GM21786 (cell line): ENCODE results near the gene ASCC2.
"Not testable (repeated sequence)": the region's sequence is repeated elsewhere in the genome, so short reads cannot be mapped to it uniquely, and the experiment has no call there.

Source experiments
- ATAC-seq: cut with Tn5 transposase; IDR thresholded peaks from one replicate; pipeline ENCODE4 v1.9.1; 2021; ENCODE audit not compliant: unreplicated experiment

ASCC2 gene, protein sequence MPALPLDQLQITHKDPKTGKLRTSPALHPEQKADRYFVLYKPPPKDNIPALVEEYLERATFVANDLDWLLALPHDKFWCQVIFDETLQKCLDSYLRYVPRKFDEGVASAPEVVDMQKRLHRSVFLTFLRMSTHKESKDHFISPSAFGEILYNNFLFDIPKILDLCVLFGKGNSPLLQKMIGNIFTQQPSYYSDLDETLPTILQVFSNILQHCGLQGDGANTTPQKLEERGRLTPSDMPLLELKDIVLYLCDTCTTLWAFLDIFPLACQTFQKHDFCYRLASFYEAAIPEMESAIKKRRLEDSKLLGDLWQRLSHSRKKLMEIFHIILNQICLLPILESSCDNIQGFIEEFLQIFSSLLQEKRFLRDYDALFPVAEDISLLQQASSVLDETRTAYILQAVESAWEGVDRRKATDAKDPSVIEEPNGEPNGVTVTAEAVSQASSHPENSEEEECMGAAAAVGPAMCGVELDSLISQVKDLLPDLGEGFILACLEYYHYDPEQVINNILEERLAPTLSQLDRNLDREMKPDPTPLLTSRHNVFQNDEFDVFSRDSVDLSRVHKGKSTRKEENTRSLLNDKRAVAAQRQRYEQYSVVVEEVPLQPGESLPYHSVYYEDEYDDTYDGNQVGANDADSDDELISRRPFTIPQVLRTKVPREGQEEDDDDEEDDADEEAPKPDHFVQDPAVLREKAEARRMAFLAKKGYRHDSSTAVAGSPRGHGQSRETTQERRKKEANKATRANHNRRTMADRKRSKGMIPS

DNA sequence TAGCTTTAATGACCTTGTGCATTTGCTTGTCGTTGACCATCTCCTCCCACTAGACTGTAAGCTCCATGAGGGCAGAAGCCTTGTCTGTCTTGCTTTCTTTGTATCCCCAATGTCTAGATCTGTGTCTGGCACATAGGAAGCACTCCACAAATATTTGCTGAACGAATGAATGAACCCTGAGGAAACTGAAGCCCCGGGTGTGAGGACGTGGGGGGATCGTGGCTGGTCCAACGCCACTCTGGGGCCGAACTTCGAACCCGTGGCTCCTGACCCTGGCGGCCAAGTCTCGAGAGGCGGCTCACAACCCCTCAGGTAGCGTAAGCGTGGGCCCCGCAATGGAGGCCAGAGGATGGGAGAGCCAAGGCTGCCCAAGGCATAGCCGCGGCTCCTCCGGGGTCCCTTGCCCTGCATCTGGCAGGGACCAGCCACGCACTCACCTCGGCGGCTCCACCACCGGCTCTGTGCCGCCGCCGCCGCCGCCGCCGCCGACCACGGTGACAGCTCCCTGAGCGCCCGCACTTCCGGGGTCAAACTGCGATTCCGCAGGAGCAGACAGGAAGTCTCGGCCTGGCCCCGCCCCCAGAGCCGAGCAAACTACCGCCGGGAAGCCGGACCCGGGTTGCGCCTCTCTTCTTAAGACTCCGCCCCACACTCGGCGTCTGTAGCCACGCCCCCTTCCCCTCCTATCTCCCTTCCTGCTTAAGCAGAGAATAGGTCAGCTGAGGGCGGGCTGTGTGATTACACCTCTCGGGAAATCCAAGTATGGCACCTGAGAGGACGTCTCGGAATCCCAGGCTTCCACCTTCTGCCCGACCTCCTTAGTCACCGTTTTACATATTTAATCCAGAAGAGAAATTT lies at the start of gene ASCC2:
TSS of gene ASCC2 (minus strand) at position 534 of the 858 bp plus-strand sequence. CDS start 5,949 bp downstream, outside the sequence.
- peak; percentile 94 for ATAC-seq

DNA sequence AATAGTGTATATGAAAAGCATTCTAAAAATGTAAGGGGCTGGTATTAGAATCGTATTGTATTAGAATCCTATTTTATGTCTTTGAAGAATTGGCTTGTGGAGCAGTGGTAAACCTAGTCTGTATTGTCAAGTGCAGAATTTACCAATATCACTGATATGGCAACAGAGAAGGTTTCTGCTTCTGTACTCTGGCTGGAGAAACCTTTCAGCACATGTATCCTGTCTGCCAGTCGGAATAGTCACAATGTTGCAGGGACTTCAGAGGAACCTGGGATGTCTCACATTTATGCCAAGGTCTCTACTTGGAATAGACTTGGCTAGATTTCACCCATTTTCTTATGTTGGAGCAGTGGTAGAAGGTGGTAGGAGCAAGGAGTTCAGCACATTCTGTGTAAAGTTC lies 49.3 kb upstream of the ASCC2 start:
- no peak for ATAC-seq

DNA sequence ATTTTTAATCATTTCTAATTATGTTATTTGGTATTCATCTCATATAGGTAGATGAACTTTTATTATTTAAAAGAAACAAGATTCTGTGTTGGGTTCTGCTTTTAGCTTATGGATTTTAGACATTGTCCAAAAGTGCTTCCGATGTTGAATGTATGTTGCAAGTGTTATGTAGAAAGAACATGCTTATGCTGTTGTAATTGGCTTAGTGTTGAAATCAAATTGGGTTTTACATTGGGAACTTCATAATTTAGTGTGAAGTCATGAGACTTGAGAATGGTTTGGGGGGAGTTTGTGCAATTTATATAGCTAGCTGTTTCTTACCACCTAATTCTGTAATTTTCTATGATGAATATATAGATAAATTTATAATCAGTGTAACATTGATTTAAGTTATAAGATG lies 48.5 kb upstream of the ASCC2 start:
- ATAC-seq, result no peak

DNA sequence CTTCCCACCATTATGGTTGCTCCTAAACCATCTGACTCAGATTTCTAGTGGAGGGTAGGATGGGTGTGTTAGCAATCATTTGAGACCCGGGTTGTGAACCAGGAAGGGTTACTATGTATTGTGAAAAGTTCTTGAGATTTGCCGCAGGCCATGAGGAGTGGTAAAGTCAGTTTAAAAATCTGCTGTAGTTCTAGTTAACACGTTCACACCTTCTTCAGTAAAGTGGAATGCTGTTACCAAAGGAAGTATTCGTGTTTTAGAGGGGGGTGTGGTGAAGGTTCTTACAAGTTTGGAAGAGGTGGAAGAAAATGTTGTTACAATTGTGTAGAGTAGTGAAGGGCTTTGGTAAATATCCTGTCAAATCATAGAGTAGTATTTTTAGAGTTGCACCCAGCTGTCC lies 47.5 kb upstream of the ASCC2 start:
- no peak for ATAC-seq

DNA sequence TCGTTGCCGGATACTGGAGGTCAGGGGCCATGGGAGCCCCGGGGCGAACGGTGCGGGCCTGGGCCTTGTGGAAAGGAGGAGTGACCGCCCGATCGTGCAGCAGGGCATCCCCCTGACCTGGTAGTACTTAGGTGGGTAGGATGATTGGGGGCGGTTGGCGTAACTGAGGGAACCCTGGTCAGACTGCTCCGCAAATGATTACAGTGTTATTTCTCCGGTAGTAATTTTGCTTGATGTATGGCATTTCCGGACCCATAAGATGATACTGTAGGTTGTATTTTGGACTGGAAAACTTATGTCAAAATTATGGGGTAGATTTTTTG lies 45.7 kb upstream of the ASCC2 start:
- no peak for ATAC-seq

DNA sequence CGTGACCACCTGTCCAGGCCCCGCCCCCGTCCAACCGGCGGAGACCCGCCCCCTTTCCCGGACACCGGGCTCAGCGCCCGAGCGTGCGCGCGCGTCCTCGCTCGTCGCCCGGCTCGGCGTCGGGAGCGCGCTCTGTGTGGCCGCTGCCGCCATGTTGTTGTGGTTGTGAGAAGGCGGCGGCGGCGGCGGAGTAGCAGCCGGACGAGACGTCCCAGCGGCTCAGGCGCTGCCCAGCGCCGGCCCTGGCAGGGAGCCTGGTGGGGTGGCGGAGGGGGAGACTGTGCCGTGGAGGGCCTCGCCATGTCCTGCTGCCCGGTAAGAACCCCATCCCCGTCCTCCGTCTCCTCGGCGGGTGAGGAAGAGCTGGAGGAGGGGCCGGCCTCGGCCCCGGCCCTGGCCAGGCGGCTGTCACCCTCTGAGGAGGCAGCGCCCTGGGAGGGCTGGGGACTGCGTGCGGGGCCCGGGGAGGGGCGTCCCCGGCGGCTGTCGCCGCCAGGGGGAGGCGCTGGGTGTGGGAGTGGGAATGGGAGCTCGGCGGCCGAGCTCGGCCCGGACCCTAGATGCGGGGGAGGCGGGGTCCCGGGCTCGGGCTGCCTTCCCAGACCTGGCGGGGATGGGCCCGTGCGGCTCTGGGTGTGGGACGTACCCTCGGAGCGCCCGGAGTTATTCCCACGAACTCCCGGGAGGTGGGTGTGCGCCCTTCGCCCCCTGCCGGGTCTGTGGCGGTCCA lies 45.1 kb upstream of the ASCC2 start, which contains the start of gene MTMR3:
TSS of gene MTMR3 (plus strand) at position 130 of the 730 bp plus-strand sequence. CDS start 87,886 bp downstream, outside the sequence.
- ATAC-seq, result peak; percentile 58

DNA sequence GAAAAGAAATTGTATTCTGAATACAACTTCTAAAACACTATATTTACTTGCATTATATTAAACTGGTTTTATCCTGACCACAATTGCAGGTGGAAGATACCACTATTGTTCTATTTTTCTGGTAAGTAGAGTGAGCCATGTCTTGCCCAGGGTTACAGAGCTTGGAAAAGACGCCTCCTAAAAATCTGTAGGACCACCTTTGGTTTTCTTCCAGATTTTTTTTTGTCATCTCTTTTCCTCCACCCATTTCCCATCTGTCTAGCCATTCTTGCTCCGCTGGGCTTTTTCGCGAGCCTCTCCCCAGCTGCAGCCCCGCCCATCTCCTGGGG lies 44.6 kb upstream of the ASCC2 start:
- ATAC-seq, result peak; percentile 58

DNA sequence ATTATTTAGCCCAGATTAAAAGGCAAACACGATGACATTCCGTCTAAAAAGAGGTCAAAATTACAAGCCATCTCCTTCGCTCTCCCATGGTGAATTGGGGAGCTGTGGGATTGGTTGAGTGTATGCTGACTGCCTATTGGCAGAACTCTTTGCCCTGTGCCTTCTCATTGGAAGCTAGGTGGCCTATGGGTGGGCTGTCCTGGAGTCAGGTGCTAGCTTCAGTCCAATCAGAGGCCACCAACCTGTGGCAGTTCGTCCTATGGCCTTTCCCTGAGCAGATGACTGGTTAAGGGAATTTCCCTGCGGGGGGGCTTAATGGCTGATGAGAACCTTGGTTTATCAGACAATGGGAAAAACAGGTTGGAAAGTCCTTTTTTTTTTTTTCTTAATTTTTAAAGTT lies 41.7 kb upstream of the ASCC2 start:
- ATAC-seq, result no peak

DNA sequence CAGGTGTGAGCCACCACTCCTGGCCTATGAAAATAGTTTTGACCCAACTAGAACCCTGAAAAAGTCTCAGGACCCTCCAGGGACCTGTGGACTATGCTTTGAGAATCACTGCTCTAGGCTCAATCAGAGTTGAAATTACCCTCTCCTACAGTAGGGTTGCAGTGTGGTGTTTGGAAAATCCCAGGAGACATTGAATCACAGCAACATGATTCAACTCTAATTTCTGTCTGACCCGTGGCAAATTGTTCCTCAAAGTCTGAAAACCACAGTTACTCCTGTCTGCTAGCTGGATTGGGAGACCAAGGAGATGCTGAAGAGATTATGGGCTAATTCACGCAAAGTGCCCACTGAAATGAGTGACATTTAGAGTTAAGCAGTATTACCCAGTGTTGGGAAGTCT lies 39.5 kb upstream of the ASCC2 start:
- no peak for ATAC-seq

DNA sequence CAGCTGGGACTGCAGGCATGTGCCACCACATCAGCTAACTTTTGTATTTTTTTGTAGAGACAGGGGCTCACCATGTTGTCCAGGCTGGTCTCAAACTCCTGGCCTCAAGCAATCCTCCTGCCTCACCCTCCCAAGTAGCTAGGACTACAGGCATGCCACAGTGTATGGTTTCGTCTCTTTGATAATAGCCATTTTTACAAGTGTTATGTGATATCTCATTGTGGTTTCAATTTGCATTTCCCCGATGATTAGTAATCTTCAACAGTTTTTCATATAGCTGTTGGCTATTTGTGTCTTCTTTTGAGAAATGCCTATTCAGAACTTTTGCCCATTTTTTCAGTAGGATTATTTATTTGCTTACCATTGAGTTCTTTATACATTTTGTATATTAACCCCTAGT lies 35.9 kb upstream of the ASCC2 start:
- ATAC-seq, result no peak

DNA sequence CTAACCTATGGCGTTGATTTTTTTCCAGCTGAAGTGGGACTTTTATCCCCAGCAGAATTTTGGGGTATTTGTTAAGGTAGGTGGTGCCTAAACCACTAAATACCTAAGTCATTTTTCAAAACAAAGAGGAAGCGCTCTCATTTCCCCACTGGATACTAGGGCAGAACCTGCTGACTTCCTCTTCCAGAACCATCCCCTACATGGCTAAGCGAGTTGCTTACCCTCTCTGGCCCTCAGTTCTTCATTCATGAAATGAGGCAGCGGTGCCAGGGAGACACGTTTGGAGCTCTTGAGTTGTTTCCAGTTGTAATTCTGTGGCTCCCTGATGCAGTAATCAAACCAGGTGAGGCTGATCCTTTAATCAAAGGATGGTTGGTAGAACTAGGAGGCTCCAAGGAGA lies 34.9 kb upstream of the ASCC2 start:
- no peak for ATAC-seq

DNA sequence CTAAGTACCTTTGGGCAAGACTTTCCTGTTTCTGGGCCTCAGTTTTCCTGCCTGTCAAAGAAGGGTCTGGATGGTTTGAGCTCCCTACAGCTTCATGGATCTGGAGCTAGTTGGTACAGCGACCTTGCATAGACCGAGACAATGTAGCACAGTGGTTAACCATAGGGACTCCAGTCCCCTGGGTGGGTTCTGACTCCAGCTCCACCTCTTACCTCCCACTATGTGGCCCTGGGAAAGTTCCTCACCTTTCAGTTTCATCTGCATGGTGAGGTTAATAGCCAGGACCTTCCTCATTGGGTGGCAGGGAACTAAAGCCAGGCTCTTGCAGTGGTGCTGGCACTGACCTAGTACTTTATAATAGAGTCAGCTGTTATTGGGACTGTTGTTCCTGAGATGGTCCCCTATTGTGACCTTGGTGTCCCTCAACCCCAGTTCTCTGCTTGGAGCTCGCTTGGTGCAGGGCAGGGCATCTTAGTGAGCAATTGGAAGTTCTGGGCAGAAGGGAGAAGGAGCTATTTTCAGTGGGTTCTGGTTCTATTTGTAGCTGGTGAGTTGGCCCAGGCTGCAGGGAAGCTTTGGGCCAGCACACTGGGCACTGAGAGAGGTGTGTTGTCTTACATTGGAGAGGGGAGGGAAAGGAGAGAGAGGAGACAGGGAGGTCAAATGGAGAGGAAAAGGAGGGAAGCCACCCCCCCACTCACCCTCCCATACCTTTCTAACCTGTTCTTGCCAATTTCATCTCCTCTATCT lies 34.2 kb upstream of the ASCC2 start:
- ATAC-seq, result no peak

DNA sequence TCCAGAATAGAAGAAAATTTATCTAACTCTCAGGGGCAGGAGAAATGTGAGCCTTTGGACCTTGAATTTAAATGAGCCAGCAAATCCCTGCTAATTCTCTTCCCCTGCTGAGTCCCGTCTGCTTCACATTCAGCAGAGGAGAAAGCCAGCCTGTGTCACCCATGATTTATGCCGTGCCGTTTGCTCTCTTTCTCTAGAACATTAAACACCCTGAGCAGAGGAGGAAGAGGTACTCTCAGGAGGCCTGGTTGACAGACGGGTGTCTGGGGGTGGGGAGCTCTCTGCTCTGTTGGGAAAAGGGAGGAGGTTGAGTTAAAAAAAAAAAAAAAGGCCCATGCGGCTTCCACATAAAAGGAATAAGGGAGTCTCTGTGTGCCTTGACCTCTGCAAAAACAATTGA lies 33.6 kb upstream of the ASCC2 start:
- no peak for ATAC-seq

DNA sequence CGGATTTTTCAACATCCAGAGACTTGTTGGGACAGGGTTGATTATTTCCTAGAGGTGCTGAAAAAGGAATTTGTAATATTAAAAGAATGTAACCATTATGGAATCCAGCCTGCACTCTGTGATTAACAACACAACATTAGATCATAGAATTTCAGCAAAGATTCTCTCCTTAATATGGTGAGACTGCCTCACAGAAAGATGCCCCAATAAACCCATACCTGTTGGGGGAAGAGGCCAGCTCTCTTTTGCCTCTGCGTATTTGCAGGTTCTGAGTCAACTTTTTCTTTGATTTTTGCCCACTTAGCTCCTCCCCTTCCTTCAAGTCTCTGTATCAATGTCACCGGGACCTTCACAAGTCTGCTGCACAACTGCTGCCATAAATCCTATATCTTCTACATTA lies 32.5 kb upstream of the ASCC2 start:
- no peak for ATAC-seq

DNA sequence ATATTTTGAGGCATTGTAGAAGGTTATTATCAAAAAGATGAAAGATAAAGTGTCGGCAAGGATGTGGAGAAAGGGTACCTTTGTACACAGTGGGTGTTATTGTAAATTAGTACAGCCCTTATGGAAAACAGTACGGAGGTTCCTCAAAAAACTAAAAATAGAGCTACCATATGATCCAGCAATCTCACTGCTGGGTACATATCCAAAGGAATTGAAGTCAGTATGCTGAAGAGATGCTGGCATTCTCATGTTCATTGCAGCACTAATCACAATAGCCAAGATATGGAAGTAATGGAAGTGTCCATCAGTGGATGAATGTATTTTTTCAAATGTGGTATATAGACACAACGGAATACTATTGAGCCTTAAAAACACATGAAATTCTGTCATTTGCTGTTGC lies 29.8 kb upstream of the ASCC2 start:
- ATAC-seq, result no peak

DNA sequence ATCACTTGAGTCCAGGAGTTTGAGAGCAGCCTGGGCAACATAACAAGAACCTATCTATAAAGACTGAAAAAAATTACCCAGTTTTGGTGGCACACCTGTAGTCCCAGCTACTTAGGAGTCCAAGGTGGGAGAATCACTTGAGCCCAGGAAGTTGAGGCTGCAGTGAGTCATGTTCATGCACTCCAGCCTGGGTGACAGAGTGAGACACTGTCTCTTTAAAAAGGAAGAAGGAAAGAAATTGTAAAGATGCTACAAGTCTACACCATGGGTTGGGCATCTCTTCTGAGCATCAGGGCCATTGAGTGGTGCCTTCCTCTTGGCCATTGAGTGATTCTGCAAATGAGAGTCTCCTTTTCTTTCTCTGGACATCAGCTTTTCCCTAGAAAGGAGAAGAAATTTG lies 29.2 kb upstream of the ASCC2 start:
- no peak for ATAC-seq

DNA sequence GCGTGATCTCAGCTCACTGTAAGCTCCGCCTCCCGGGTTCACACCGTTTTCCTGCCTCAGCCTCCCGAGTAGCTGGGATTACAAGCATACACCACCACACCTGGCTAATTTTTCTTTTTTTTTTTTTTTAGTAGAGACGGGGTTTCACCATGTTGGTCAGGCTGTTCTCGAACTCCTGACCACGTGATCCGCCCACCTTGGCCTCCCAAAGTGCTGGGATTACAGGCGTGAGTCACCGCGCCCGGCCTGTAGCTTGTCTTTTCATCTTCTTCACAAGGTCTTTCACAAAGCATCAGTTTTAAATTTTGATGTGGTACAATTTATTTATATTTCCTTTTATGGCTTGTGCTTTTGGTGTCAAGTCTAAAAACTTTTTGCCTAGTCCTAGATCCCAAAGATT lies 27.5 kb upstream of the ASCC2 start:
- ATAC-seq, result not testable (repeated sequence)

DNA sequence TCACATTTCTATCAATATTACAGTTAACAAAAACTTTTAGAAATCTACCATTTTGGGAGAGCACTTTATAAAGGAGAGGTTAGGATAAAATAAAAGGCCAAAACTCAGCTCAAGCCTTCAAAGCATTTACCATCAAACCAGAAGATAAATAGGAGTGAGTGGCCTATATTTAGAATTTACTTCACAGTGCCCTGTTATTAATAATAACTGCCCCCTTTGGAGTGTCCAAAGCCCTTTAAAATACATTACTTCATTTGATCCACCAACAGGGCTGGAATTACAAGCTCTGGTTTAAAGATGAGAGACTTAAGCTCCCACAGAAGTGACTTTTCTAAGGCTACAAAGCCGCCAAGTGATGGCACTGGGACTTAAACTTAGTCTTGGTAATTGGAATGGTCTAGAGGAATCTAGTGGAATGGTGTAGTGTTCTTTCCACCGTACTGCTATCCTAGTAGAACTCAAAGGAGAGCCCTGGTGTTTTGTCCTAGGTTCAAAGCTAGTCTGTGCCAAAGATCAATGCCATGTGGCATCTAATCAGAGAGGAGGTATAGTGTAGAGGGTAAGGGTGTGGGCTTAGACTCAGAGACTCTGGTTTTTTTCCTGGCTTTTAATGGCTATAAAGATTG lies 23.7 kb upstream of the ASCC2 start:
- no peak for ATAC-seq

DNA sequence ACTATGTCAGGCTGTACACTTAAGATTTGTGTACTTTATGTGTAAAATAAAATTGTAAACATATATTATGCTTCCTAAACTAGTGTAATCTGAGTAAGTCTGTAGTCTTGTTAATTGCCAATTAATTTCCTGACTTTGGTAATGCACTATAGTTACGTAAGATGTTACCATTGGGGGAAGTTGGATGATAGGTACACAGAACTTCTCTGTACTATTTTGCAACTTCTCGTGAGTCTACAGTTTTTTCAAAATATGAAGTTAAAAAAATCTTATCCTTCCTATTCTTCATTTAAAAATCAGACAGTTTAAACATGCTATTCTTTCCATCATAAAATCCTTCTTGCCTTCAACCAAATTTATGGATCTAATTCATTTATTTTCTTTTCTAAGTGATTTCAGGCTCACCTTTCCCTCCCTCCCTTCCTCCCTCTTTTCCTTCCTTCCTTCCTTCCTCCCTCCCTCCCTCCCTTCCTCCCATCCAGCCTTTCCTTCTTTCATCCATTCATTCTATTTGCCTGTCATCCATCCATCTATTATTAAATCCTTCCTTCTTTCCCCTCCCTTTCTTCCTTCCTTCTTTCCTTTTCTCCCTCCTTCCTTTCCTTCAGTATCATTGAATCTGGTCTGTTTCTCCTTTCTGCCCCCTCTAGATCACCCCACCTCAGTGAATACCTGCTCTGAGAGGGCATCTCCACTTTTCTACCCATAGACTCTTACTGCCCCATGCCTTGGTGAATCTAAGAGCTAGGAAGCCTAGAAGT lies 22.1 kb upstream of the ASCC2 start:
- ATAC-seq, result no peak
